Right ventricle myocardium superior (tissue), 1 donor: ENCODE measurements around the gene DNAJC13. TPM values are rescaled to one million over a fixed set of nuclear protein-coding genes. Genes with fewer than 3 reads are reported as not detected.

Experiments
- ATAC-seq: fragments of 200-7000 bp; cut with Tn5 transposase; one replicate; pipeline ENCODE4 v1.9.1; 2020; ENCODE audit warnings: mild to moderate bottlenecking; ENCODE audit not compliant: poor library complexity
- DNase-seq: peaks from one replicate; pipeline ENCODE4 v3.0.0-alpha.2; 2020
- intact Hi-C: fragments of 100-400 bp; cut with DNase I; formaldehyde crosslinking; loops from one replicate; pipeline ENCODE4 v1.11.2; 2022
- total RNA-seq: library from RNA; stranded (reverse); fragmentation: NEBNext Ultra II Directional; extraction: Animal tissue kit (Norgen Biotek cat#: 25700); gene quantifications from one replicate; pipeline ENCODE4 v1.2.1, GENCODE V29; 2021
- donor health status: DM: no; HTN: yes; CAD: no; lungs with severe emphysema.

The DNAJC13 gene
- total RNA-seq, 1 donor from 2014 or later = 25.7 TPM

- intact Hi-C loops = no loop called here
- ATAC-seq (no peak), DNase-seq (no peak)
Observed at GRCh38 chr3:132456136-132456535, 38.8 kb downstream of the DNAJC13 start.

DNA sequence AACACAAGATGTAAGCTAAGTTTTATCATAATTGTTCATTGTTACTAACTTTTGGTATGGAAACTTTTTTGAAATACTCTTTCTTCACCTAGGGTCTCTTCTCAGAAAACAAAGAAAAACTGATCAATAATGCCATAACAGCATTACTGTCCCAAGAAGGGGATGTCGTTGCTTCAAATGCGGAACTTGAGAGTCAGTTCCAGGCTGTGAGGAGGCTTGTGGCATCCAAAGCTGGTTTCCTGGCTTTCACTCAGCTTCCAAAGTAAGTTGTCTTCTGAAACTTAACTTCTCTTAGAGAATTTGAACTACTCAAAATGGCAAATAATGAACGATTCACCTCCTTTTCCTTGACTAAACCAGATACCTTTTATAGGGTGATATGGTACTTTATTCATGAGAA is 39.3 kb downstream of the DNAJC13 start:
- DNase-seq = no peak
- ATAC-seq = no peak
- intact Hi-C loops = no loop called here

GRCh38 chr3:132457286-132457685 is 40.0 kb downstream of the DNAJC13 start:
- intact Hi-C loops = no loop called here
- DNase-seq = no peak
- no peak for ATAC-seq

GRCh38 chr3:132459551-132459950 is 42.2 kb downstream of the DNAJC13 start:
- intact Hi-C loops = no loop called here
- ATAC-seq = no peak
- DNase-seq = no peak

DNA sequence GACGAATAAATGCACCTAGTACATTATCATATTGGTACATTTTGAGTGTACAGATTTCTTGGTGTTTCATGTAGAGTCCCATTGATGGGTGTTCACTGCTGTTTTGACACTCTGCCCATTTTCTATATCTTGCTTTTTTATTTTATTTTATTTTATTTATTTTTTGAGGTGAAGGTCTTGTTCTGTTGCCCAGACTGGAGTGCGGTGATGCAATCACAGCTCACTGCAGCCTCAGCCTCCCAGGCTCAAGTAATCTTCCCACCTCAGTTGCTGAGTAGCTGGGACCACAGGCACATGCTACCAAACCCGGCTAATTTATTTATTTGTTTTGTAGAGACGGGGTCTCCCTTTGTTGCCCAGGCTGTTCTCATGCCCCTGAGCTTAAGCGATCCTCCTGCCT is 44.2 kb downstream of the DNAJC13 start:
- intact Hi-C loops = loop anchor here (10.0 kb wide), 1 partner anchor 53 kb away; no protein-coding TSS in a partner anchor
- DNase-seq (no peak), ATAC-seq (no peak)

GRCh38 chr3:132464066-132464465 is 46.8 kb downstream of the DNAJC13 start:
- intact Hi-C loops = loop anchor here (10.0 kb wide), 1 partner anchor 51 kb away; no protein-coding TSS in a partner anchor
- ATAC-seq (no peak), DNase-seq (no peak)

DNA sequence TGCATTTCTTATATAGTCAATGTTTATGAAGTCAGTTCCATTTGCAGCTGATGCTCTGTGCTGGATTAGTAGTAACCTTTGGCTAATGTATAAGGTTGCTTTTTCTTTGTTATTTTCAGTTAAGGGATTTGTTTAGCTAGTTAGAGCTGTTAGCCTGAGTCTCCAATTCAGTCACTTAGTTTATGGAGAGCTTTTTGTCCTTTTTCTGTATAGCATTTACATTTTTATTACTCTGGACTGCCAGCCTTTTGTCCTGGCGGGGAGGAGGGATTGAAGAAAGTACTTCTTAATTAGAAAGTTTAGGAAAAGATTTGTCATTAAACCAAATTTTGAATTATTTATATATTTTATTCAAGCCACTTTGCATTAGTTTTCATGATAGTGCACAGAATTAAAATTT is 52.0 kb downstream of the DNAJC13 start:
- ATAC-seq = no peak
- intact Hi-C loops = loop anchor here (10.0 kb wide), 1 partner anchor 45 kb away; no protein-coding TSS in a partner anchor
- no peak for DNase-seq

GRCh38 chr3:132486099-132486498 is 68.8 kb downstream of the DNAJC13 start:
- intact Hi-C loops = no loop called here
- ATAC-seq (no peak), DNase-seq (no peak)

- intact Hi-C loops = no loop called here
- ATAC-seq (no peak), DNase-seq (no peak)
Observed at GRCh38 chr3:132488151-132488550, 70.8 kb downstream of the DNAJC13 start.

- DNase-seq (no peak), ATAC-seq (no peak)
- intact Hi-C loops = no loop called here
Observed at GRCh38 chr3:132499071-132499470, 81.8 kb downstream of the DNAJC13 start.

DNA sequence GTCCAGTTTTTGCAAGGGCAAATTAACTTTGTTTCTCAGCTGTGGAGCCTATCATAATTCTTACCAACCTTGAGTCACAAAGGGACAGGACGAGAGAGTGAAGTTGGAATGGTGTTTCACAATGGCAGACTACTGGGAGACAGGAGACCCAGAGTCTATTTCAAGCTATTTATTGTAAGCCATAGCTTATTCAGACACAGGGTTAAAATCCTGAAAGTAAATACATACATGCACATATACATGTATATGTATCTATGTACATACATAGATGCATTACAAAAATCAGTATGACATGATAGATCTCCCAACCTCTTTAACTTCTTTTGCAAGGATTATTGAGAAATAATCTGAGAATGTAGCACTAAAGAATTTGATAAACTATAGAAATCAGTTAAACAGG is 86.3 kb downstream of the DNAJC13 start:
- DNase-seq (no peak), ATAC-seq (no peak)
- intact Hi-C loops = no loop called here

DNA sequence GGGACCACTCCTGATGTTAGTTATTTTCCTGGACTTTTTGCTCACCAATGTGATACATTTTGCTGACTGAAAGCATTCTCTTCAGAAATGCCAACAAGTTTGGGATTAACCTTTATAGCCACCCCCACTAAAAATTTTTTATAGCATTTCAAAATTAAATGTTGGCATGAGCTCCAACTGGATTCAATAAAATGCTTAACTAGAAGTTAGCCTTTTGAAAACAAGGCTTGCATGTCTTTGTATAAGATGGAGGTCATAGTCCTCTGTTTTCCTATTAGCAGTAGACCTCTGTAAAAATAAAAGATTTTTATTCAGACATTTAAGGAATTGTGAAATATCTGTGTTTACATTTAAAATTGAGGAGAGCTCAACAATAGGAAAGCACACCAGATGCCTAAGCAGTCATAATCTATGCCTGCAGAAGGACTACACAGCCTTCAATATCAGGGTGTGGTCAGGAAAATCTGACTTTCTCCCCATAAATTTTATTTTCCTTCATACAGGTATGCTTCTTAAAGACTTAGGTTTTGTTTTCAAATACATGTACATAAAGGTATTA is 87.2 kb downstream of the DNAJC13 start:
- DNase-seq = no peak
- intact Hi-C loops = no loop called here

DNA sequence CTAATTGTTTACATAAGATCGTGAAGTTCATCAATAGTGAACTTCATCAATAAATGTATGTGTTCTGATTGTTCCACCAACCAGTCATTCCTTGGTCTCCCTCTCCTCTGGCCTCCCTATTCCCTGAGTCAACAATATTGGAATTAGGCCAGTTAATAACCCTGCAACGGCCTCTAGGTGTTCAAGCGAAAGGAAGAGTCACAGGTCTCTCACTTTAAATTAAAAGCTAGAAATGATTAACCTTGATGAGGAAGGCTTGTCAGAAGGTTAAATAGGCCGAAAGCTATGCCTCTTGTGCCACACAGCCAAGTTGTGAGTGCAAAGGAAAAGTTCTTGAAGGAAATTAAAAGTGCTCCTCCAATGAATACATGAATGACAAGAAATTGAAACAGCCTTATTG is 90.4 kb downstream of the DNAJC13 start:
- intact Hi-C loops = no loop called here
- DNase-seq (no peak), ATAC-seq (no peak)

More for the DNA sequence above, 87.2 kb downstream of the DNAJC13 start:
- ATAC-seq = no peak

GRCh38 chr3:132509096-132509495 is 91.8 kb downstream of the DNAJC13 start:
- intact Hi-C loops = no loop called here

DNA sequence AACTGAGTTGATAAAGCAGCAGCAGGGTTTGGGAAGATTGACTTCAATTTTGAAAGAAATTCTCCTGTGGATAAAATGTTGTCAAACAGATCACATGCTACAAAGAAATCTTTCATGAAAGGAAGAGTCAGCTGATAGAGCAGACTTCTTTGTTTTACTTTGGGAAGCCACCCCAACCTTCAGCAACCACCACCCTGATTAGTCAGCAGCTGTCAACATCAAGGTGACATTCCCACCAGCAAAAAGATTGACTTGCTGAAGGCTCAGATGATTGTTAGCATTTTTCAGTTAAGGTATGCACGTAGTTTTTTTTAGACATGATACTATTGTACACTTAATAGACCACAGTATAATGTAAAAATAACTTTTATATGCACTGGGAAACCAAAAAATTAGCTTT is 92.2 kb downstream of the DNAJC13 start:
- ATAC-seq (no peak), DNase-seq (no peak)
- intact Hi-C loops = no loop called here

More at GRCh38 chr3:132509096-132509495, 91.8 kb downstream of the DNAJC13 start:
- ATAC-seq = no peak
- DNase-seq = no peak

GRCh38 chr3:132513057-132513456 is 95.8 kb downstream of the DNAJC13 start:
- intact Hi-C loops = loop anchor here (10.0 kb wide), 1 partner anchor 48 kb away; no protein-coding TSS in a partner anchor
- no peak for ATAC-seq
- DNase-seq = no peak

DNA sequence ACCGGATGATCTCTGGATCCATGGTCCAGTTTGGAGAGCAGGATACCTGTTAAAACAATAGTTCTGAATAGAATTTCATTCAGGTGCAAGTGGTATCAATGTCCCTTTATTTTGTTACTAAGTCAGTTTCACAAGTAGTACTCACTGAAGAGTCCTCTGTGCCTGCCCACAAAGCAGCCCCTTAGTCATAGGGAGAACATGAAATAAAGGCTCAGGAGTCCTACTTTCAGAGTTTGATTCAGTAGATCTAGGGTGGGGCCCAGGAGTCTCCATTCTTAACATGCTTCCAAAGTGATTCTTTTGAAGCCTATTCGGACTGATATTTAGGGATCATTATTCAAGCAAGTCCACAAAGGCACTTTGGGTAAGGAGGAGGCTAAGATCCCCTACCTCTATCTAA is 100.0 kb downstream of the DNAJC13 start:
- intact Hi-C loops = loop anchor here (10.0 kb wide), 1 partner anchor 53 kb away; no protein-coding TSS in a partner anchor
- DNase-seq (no peak), ATAC-seq (no peak)

GRCh38 chr3:132519914-132520313 is 102.6 kb downstream of the DNAJC13 start:
- intact Hi-C loops = loop anchor here (10.0 kb wide), 1 partner anchor 55 kb away; no protein-coding TSS in a partner anchor
- DNase-seq (no peak), ATAC-seq (no peak)

- ATAC-seq (no peak), DNase-seq (no peak)
- intact Hi-C loops = no loop called here
Observed at GRCh38 chr3:132521901-132522300, 104.6 kb downstream of the DNAJC13 start.

- ATAC-seq (no peak), DNase-seq (no peak)
- intact Hi-C loops = no loop called here
Observed at GRCh38 chr3:132522353-132522752, 105.1 kb downstream of the DNAJC13 start.

DNA sequence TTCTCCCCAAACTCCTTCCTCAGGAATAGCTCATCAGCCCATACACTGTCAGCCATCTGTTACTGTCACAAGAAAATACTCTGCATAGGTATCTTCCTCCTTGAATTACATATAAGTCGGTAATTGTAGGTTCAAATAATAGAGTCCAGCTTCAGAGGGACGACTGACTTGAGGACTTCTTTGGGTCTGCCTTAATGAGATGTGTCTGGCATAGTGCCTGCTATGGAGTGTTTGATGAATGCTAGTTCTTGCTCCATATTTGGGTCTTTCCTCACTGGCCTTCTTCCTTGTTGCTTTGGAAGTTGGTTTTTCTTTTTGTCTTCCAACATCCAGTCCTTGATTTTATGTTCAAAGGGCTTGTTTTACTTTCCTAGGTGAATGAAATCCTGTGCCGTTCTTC is 113.3 kb downstream of the DNAJC13 start:
- no peak for ATAC-seq

More for the DNA sequence above, 113.3 kb downstream of the DNAJC13 start:
- no peak for DNase-seq
- intact Hi-C loops = no loop called here
